Measurements from ENCODE around the gene BFSP2.

BFSP2 gene

DNA sequence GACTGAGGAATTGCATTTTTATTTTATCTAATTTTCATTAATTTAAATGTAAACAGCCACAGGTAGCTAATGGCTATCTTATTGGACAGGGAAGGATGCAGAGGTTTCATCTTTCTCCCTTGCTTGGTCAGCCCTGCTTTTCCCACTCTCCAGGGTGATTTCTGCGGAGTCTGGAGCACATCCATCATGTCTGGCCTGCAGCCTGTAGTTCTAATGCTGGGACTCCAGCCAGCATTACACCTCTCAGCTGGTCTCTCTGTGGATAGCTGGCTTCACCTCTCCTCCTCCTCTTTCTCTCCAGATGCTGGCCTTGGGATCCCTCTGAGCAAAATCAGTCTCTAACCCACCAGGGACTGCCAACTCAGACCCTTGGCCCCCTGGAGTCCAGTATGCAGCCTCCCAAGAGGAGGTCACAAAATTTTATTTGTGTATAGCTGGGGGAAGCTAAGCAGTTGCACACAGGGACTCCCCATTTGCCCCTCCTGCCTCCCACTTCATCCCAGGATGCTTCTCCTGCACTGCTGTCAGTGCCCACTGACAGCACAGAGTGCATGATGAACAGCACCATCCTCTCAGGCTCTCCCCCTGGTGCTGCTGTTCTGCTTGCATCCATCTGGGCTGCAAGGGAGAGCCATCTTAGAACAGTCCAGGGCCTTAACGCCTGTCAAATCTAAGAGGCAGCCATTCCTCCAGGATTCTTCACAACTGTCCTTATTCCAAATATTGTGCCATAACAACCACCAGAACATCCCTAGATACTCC lies 1.7 kb downstream of the BFSP2 start:
- H3K27me3 ChIP-seq (ENCODE audit: insufficient read depth, low read depth) = no peaks in the 10 kb centered on the region
- H3K9ac ChIP-seq = no peak overlapping the region
- no peaks in the 10 kb centered on the region for H3K36me3 ChIP-seq (ENCODE audit: insufficient read depth)
- H3K79me2 ChIP-seq (ENCODE audit: insufficient read depth, low read depth) = no peaks in the 10 kb centered on the region
- H3K4me1 ChIP-seq (ENCODE audit: low read depth, poor library complexity, severe bottlenecking) = no peaks in the 10 kb centered on the region
- no peak overlapping the region for H3K4me2 ChIP-seq
- TF ChIP-seq CTCF (conservative IDR thresholded peaks at IDR 0.05; ENCODE audit: low read depth, low read length) = no peak
- no peaks in the 10 kb centered on the region for H4K20me1 ChIP-seq (ENCODE audit: insufficient read depth)
- no peak overlapping the region for H3K27ac ChIP-seq
- H2AFZ ChIP-seq (ENCODE audit: low read depth) = no peak overlapping the region
- H3K4me3 ChIP-seq (IDR thresholded peaks at IDR 0.05; ENCODE audit: insufficient read depth, low read depth, low read length) = no peak overlapping the region

GRCh38 chr3:133404920-133405319 lies 5.1 kb downstream of the BFSP2 start:
- Histone ChIP-seq H3K27me3 (ENCODE audit: insufficient read depth, low read depth) (no peaks in the 10 kb centered on the region), H3K4me1 (ENCODE audit: low read depth, poor library complexity, severe bottlenecking) (peaks cover 3% of the 10 kb centered on the region), H3K4me2 (no peak overlapping the region), H4K20me1 (ENCODE audit: insufficient read depth) (no peaks in the 10 kb centered on the region), H2AFZ (ENCODE audit: low read depth) (no peak overlapping the region), H3K4me3 (IDR thresholded peaks at IDR 0.05; ENCODE audit: insufficient read depth, low read depth, low read length) (no peak overlapping the region), H3K36me3 (ENCODE audit: insufficient read depth) (no peaks in the 10 kb centered on the region), H3K9ac (no peak overlapping the region), H3K79me2 (ENCODE audit: insufficient read depth, low read depth) (no peaks in the 10 kb centered on the region), H3K27ac (no peak overlapping the region)
- TF ChIP-seq CTCF (conservative IDR thresholded peaks at IDR 0.05; ENCODE audit: low read depth, low read length) = no peak

GRCh38 chr3:133408366-133408765 lies 8.5 kb downstream of the BFSP2 start:
- Histone ChIP-seq H3K4me3 (IDR thresholded peaks at IDR 0.05; ENCODE audit: insufficient read depth, low read depth, low read length) (no peak overlapping the region), H2AFZ (ENCODE audit: low read depth) (no peak overlapping the region), H4K20me1 (ENCODE audit: insufficient read depth) (no peaks in the 10 kb centered on the region), H3K27me3 (ENCODE audit: insufficient read depth, low read depth) (no peaks in the 10 kb centered on the region), H3K4me2 (no peak overlapping the region), H3K79me2 (ENCODE audit: insufficient read depth, low read depth) (no peaks in the 10 kb centered on the region), H3K9ac (no peak overlapping the region), H3K27ac (no peak overlapping the region), H3K36me3 (ENCODE audit: insufficient read depth) (no peaks in the 10 kb centered on the region), H3K4me1 (ENCODE audit: low read depth, poor library complexity, severe bottlenecking) (peaks cover 3% of the 10 kb centered on the region)
- TF ChIP-seq CTCF (conservative IDR thresholded peaks at IDR 0.05; ENCODE audit: low read depth, low read length) = no peak

DNA sequence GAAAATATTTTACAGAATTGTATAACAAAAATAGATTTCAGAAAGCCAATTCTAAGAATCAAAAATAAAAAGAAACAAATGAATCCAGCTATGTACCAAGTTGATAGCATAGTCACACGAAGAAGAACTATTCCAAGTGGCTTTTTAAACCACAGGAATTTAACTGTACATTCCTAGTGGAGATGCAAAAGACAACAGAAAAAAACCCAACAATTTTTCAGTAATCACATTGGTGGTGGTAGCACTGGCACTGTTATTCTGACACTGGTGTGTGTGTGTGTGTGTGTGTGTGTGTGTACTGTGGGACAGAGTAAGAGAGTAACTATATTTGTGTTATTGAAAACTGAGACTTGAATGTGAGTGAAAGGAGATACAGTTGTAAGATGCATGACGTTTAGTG lies 9.1 kb downstream of the BFSP2 start:
- Histone ChIP-seq H3K4me3 (IDR thresholded peaks at IDR 0.05; ENCODE audit: insufficient read depth, low read depth, low read length) (no peak overlapping the region), H3K4me1 (ENCODE audit: low read depth, poor library complexity, severe bottlenecking) (peaks cover 3% of the 10 kb centered on the region), H3K27me3 (ENCODE audit: insufficient read depth, low read depth) (no peaks in the 10 kb centered on the region), H3K79me2 (ENCODE audit: insufficient read depth, low read depth) (no peaks in the 10 kb centered on the region), H3K4me2 (no peak overlapping the region), H2AFZ (ENCODE audit: low read depth) (no peak overlapping the region), H4K20me1 (ENCODE audit: insufficient read depth) (no peaks in the 10 kb centered on the region), H3K27ac (no peak overlapping the region), H3K36me3 (ENCODE audit: insufficient read depth) (no peaks in the 10 kb centered on the region), H3K9ac (no peak overlapping the region)
- TF ChIP-seq CTCF (conservative IDR thresholded peaks at IDR 0.05; ENCODE audit: low read depth, low read length) = no peak

Measured in KMS-11 (cell line).